ENCODE results near the gene NTF3.

The NTF3 gene

DNA sequence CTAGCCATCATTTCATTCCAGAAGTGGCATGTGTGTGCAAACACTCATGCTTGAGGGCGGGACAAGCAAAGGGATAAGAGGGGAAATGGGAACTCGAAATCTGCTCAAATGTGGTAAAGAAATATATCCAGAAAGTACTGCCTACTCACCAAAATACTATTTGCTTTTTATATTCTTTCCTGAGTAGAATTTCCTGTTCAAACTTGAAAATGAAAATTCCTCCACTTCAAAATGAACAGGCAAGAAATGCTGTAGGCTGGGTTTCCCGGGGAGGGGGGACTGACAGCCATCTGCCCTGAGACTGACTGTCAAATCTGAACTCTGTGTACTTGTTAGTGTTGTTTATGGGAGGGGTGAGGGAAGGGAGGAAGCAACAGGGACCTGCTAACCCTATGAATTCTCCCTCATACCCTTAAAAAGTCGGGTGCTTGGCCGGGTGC, 34.6 kb downstream of the NTF3 start:
- TF ChIP-seq, protein P1, sequence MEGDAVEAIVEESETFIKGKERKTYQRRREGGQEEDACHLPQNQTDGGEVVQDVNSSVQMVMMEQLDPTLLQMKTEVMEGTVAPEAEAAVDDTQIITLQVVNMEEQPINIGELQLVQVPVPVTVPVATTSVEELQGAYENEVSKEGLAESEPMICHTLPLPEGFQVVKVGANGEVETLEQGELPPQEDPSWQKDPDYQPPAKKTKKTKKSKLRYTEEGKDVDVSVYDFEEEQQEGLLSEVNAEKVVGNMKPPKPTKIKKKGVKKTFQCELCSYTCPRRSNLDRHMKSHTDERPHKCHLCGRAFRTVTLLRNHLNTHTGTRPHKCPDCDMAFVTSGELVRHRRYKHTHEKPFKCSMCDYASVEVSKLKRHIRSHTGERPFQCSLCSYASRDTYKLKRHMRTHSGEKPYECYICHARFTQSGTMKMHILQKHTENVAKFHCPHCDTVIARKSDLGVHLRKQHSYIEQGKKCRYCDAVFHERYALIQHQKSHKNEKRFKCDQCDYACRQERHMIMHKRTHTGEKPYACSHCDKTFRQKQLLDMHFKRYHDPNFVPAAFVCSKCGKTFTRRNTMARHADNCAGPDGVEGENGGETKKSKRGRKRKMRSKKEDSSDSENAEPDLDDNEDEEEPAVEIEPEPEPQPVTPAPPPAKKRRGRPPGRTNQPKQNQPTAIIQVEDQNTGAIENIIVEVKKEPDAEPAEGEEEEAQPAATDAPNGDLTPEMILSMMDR (IDR thresholded peaks at IDR 0.05; ENCODE audit: insufficient read depth, low read depth, low read length, missing control alignments), result no peak
- DNase-seq (ENCODE audit: low read depth), result no peak
- no peak overlapping the region for H3K4me3 ChIP-seq (ENCODE audit: low read depth, low read length)

DNA sequence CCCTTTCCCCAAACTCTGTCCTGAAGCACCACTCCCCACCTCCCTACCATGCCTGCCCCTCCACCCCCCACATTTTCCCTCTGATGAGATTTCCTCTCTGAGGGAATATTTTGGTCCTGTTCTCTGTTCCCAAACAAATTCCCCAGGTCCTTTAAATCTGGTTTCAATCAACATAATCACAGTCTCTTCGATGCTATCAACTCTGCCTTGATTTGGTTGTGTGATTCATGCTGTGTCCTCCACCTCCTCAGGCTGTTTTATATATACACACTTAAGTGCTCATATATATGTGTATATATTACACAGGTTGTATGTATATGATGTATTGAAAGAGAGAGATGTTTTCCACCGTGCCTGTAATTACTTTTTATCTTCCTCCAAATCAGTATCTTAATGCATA, 36.0 kb downstream of the NTF3 start:
- H3K4me3 ChIP-seq (ENCODE audit: low read depth, low read length), result no peak overlapping the region
- DNase-seq (ENCODE audit: low read depth), result no peak
- TF ChIP-seq, protein P1 (IDR thresholded peaks at IDR 0.05; ENCODE audit: insufficient read depth, low read depth, low read length, missing control alignments), result no peak

DNA sequence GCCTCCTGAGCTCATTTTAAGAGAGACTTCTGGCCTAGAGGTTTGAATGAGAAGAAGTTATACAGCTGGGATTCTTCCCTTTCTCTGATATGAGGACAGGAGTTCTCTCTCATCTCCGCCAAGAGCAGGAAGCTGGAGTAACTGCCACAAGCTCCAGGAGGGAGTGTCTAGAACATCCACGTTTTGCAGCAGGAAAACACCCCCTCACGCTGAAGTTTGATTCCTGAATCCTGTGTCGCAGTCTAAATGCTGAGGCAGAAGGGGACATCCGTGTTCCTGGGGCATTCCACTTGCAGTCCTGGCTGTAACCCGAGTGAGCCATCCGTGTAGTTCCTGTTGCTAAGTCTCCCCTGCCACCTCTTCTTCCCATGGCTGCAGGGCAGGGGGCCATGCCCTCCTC, 38.3 kb downstream of the NTF3 start:
- TF ChIP-seq, protein P1 (IDR thresholded peaks at IDR 0.05; ENCODE audit: insufficient read depth, low read depth, low read length, missing control alignments), result no peak
- no peak overlapping the region for H3K4me3 ChIP-seq (ENCODE audit: low read depth, low read length)
- DNase-seq (ENCODE audit: low read depth), result no peak

- TF ChIP-seq, protein P1 (IDR thresholded peaks at IDR 0.05; ENCODE audit: insufficient read depth, low read depth, low read length, missing control alignments), result no peak
- DNase-seq (ENCODE audit: low read depth), result no peak
- H3K4me3 ChIP-seq (ENCODE audit: low read depth, low read length), result no peak overlapping the region
Observed at GRCh38 chr12:5470703-5471102, 38.8 kb downstream of the NTF3 start.

DNA sequence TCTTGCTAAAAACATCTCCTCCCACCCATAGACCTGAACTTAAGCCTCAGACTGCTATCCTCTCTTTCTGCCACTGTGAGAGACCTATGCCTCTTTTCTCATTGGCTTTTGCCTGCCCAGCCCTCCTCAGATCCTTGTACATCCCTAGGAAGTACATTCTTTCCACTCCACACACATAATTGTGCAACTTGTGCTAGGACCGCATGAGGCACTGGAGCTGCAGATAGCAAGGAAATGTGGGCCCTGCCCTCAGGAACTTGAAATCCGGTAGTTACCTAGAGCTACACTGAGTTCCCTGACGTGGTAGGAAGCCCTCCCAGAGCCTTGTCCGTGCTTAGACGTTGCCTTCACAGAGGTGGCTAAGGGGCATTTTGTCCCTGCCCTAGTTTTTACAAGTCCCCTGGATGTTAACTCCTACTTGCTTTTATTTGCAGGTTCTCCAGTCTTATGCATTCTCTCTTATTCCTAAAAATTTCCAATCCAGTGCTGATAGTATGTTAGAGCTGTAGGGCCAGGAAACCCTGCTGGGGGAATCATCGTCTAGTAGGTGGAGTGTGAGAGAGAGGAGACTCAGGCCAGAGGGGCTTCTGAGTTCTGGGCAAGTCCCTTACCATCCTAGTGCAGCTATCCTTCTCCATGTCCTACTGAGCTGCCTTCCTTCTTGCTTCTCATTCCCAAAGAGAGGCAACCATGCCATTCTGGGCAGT, 41.3 kb downstream of the NTF3 start:
- DNase-seq (ENCODE audit: low read depth), result no peak
- H3K4me3 ChIP-seq (ENCODE audit: low read depth, low read length), result no peak overlapping the region
- TF ChIP-seq, protein P1 (IDR thresholded peaks at IDR 0.05; ENCODE audit: insufficient read depth, low read depth, low read length, missing control alignments), result no peak

DNA sequence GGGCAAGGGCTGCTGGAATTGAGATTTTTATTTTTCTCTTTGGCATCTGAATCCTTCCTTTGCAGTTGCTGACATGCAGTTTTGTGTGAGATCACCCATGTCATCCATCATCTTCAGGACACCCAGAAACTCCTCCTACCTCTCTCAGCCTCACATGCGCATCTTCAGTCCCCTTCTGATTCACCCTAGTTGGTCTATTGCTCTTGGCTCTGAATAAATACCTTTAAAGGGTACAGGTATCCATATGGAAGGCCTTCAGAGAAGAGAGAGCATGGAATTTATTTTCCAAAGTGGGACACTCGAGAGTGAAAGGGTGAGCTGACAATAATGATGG, 41.8 kb downstream of the NTF3 start:
- no peak for DNase-seq (ENCODE audit: low read depth)
- H3K4me3 ChIP-seq (ENCODE audit: low read depth, low read length), result no peak overlapping the region
- TF ChIP-seq, protein P1 (IDR thresholded peaks at IDR 0.05; ENCODE audit: insufficient read depth, low read depth, low read length, missing control alignments), result no peak

- no peak overlapping the region for H3K4me3 ChIP-seq (ENCODE audit: low read depth, low read length)
- DNase-seq (ENCODE audit: low read depth), result no peak
- TF ChIP-seq, protein P1 (IDR thresholded peaks at IDR 0.05; ENCODE audit: insufficient read depth, low read depth, low read length, missing control alignments), result no peak
Observed at GRCh38 chr12:5476356-5476755, 44.4 kb downstream of the NTF3 start.

Data from GM12865 (cell line).